Testis (tissue), 2 donors: Measurements from ENCODE around the gene CCL3.

Source experiments
- CTCF ChIP-seq, 3 experiments: fragments of 450-650 bp in 2 of 3; fragments of 200-600 bp in 1 of 3; sonication (generic) in 1 of 3; IDR thresholded peaks; one replicate each; pipeline ENCODE4 v1.5.1; 2016 to 2019; ENCODE audit warnings: antibody characterized with exemption in 3 of 3, mild to moderate bottlenecking in 2 of 3, moderate library complexity in 1 of 3
- POLR2A ChIP-seq: fragments of 450-650 bp; IDR thresholded peaks from one replicate; pipeline ENCODE4 v1.6.1; 2017; ENCODE audit warnings: antibody characterized with exemption, mild to moderate bottlenecking, moderate library complexity

GRCh38 chr17:36127911-36128310 lies 38.0 kb upstream of the CCL3 start:
- TF ChIP-seq CTCF (IDR thresholded peaks at IDR 0.05), result no peak
- TF ChIP-seq POLR2A, result no peak
